Measurements from ENCODE around the gene CDC42SE1.
A peak's percentile ranks its signal among the peaks of the same experiment; 100 is the strongest.
"Not testable (repeated sequence)": the region's sequence is repeated elsewhere in the genome, so short reads cannot be mapped to it uniquely, and the experiment has no call there.

The CDC42SE1 gene, protein sequence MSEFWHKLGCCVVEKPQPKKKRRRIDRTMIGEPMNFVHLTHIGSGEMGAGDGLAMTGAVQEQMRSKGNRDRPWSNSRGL

GRCh38 chr1:151059109-151060006, at the start of gene CDC42SE1:
CDC42SE1 (minus strand) TSS chr1:151059622; CDS start chr1:151055730, 3,892 bp downstream.
- peak; percentile 95 for DNase-seq (ENCODE audit: low read depth, low spot score)

DNA sequence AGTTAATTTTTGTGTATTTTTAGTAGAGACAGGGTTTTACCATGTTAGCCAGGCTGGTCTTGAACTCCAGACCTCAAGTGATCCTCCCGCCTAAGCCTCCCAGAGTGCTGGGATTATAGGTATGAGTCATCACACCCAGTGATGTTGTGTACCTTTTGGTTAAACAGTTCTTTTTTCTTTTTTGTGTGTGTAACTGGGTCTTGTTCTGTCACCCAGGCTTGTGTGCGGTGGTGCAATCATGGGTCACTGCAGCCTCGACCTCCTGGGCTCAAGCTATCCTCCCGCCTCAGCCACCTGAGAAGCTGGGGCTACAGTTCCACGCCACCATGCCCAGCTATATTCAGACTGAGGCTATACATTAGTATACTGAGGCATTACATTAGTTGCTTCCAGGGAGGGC, 48.9 kb upstream of the CDC42SE1 start:
- no peak for DNase-seq (ENCODE audit: low read depth, low spot score)

GRCh38 chr1:151106894-151107293, 47.5 kb upstream of the CDC42SE1 start:
- peak; percentile 13 for DNase-seq (ENCODE audit: low read depth, low spot score)

- DNase-seq (ENCODE audit: low read depth, low spot score) = no peak
Measured at GRCh38 chr1:151104630-151105029, 45.2 kb upstream of the CDC42SE1 start.

DNA sequence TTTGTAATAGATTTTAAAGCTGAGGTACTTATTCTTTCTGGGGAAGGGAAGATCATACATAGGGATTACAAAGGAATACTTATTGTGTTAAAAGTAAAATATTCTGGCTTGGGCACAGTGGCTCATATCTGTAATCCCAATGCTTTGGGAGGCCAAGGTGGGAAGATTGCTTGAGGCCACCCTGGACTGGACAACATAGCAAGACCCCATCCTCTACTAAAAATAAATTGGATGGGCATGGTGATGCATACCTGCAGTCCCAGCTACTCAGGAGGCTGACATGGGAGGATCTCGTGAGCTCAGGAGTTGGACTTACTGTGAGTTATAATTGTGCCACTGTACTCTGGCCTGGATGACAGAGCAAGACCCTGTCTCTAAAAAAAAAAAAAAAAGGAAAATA, 38.7 kb upstream of the CDC42SE1 start:
- DNase-seq (ENCODE audit: low read depth, low spot score) = no peak

DNA sequence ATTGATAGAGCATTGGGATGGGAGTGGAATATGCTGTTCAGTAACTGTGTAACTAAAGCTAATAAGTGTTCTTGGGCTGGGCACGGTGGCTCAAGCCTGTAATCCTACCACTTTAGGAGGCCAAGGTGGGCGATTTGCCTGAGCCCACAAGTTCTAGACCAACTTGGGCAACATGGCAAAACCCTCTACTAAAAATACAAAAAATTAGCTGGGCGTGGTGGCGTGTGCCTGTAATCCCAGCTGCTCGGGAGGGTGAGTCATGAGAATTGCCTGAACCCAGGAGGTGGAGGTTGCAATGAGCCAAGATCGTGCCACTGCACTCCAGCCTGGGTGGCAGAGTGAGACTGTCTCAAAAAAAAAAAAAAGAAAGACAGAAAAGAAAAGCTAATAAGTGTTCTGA, 38.0 kb upstream of the CDC42SE1 start:
- DNase-seq (ENCODE audit: low read depth, low spot score) = not testable (repeated sequence)

GRCh38 chr1:151085953-151086559, 26.6 kb upstream of the CDC42SE1 start:
- no peak for DNase-seq (ENCODE audit: low read depth, low spot score)

DNA sequence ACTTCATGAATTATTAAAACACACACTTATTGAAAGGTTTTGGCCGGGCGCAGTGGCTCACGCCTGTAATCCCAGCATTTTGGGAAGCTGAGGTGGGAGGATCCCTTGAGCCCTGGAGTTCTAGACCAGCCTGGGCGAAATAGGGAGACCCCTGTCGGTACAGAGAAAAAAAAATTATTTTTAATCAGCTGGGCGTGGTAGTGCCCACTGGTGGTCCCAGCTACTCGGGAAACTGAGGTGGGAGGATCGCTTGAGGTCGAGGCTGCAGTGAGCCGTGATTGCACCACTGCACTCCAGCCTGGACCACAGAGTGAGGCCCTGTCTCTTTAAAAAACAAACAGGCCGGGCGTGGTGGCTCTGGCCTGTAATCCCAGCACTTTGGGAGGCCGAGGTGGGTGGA, 12.8 kb upstream of the CDC42SE1 start:
- no peak for DNase-seq (ENCODE audit: low read depth, low spot score)

DNA sequence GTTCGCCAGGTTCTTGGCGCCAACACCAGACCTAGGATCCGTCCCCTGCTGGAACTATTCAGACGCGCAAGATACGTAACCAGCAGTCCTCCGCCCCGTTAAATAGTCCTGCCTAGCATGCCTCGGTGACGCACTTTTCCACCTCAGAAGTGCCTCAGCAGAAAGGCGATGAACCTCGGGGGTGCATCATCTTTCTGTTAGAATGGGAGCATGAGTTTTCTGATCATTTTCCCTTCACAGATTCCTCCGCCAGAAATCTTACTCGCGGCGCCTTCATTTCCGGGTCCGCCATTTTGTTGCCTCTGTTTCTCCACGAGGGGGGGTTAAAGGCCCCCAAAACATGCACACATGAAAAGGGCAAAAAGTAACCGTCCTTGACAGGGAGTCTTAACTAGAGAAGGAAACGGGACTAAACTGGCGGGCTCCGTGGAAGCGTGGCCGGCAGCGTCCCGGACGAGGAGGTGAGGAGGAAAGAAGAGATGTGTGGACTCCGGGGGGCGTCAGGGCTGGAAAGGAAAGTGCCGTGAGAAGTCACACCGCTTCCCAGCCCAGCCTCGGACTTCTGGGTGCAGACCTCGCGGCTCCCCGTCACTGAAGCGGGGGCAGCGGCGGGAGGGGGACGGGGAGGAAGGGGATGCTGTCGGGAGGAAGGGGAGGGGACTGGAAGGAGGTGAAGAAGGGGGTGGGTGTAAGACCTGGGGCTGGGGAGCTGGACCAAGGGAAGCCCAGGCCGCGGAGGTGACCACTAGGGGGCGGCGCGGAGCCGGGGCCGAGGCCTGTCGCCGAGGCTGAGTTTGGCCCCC, 11.3 kb upstream of the CDC42SE1 start, which contains the start of gene GABPB2:
GABPB2 (plus strand) TSS at position 288 of the 803 bp plus-strand sequence. CDS start 17,429 bp downstream, outside the sequence.
- DNase-seq (ENCODE audit: low read depth, low spot score) = peak; percentile 96

- no peak for DNase-seq (ENCODE audit: low read depth, low spot score)
Measured at GRCh38 chr1:151069103-151069486, 9.7 kb upstream of the CDC42SE1 start.

DNA sequence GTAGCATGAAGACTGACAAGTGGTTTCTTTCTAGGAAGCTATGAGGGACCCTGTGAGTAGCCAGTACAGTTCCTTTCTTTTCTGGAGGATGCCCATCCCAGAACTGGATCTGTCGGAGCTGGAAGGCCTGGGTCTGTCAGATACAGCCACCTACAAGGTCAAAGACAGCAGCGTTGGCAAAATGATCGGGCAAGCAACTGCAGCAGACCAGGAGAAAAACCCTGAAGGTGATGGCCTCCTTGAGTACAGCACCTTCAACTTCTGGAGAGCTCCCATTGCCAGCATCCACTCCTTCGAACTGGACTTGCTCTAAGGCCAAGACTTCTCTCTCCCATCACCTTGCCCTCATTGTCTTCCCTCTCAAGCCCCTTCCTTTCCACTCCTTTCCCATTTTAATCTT, 7.8 kb upstream of the CDC42SE1 start:
- no peak for DNase-seq (ENCODE audit: low read depth, low spot score)

DNA sequence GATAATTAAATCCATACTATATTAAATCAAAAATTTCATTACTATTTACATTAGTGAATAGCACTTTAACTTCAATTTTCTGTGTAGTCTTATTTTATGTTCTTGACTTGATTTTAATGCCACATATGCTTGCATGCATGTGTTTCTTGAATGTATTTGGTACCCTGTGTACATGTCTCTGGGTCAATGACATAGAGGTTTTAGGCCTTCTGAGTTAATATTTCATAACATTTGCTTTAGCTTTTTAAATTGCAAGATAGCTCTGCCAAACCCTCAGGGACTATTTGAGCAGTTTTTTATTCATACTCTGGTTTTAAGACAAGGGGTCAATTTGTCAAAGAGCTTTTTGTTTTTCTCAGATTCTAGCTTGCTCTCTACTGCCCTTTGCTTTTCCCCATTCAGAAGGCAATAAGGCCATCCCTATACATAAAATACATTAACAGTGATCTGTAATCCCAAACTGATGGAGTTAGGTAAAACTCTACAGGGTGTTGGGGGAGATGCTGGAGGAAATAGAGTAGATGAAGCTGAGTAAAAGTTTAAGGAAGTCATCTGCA, 5.7 kb upstream of the CDC42SE1 start:
- DNase-seq (ENCODE audit: low read depth, low spot score) = no peak

- DNase-seq (ENCODE audit: low read depth, low spot score) = peak; percentile 80
Measured at GRCh38 chr1:151062741-151063371, 3.4 kb upstream of the CDC42SE1 start.

- DNase-seq (ENCODE audit: low read depth, low spot score) = no peak
Measured at GRCh38 chr1:151061704-151062103, 2.3 kb upstream of the CDC42SE1 start.

GRCh38 chr1:151060657-151061421, 1.4 kb upstream of the CDC42SE1 start:
- DNase-seq (ENCODE audit: low read depth, low spot score) = peak; percentile 51

GRCh38 chr1:151060007-151060656, 710 bp upstream of the CDC42SE1 start, which contains the start of gene MLLT11:
MLLT11 (plus strand) TSS chr1:151060397; CDS start chr1:151067225, 6,828 bp downstream.
- peak; percentile 81 for DNase-seq (ENCODE audit: low read depth, low spot score)

GRCh38 chr1:151058692-151059091, 730 bp downstream of the CDC42SE1 start:
- DNase-seq (ENCODE audit: low read depth, low spot score) = peak; percentile 50

DNA sequence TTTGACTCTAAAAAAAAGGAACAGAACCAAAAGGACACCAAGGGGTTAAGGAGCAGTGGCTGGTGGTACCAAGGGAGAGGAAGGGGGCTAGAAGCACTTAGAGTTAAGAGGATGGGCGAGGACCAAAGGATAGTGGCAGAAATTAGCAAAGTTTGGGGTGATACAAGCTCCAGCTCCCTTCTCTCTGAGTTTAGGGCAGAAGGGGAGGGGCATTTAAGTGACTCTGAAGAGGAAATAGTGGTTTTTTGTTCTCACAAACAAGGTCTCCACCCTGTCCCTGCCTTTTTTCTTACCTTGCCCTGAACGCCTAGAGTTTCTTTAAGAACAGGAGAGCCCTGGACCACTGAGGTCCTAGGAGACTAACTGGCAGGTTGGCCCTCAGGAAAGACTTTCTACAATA, 3.3 kb downstream of the CDC42SE1 start:
- DNase-seq (ENCODE audit: low read depth, low spot score) = no peak

GRCh38 chr1:151055581-151055980, 3.8 kb downstream of the CDC42SE1 start:
- no peak for DNase-seq (ENCODE audit: low read depth, low spot score)
